ENCODE measurements around the gene FOXP2. TPM values are rescaled to one million over a fixed set of nuclear protein-coding genes. Genes with fewer than 3 reads are reported as not detected.

Gene FOXP2
- total RNA-seq, result 10 to 100 TPM; 11.8 to 25.8 (median 17.2) TPM

DNA sequence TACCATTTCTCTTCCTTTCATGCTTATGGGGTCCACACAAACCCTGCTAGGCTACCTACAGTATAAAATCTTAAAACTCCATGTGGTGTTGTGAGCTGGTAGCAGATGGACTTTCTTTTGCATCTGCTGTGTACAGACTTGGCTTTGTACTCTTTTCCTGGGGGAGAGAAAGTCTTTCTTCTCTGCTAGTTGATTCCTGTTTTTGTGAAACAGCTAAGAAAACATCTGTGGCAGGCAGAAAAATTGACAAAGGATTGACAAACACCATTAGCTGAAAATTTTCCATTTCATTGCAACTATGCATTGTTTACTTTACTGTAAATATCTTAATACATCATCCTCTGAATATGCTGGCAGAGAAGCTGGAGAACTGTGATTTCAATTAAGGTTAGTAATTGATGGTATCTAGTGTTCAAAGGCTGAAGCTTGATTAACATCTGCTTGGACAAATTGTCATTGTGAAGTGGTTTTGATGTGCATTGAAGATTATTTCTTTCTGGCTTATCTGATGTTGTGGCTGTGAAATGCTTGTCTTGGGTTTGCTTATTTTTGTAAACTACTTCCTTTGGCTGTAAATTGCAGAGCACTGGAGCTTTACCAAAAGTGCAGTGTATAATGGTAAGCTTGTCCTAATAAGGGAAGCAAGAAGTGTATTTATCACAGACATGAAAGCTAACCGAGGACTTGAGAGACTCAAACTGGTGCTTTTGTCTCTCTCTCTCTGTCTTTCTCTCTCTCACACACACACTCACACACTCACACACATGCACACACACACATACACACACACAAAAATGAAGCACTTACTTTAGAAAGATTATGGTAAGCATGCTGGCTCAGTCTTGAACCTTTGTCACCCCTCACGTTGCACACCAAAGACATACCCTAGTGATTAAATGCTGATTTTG, at the start of gene FOXP2:
TSS of gene FOXP2 (plus strand) at position 660 of the 908 bp plus-strand sequence. CDS start 11,697 bp downstream, outside the sequence.
- DNase-seq (ENCODE audit: low spot score in 2 of 2), result peak in 1 of 2 donors; percentile 17
- 4 to 7% methylated on average over 2 of the region's 2 CpGs for WGBS, 2 donors
- no peaks in the 10 kb centered on the region for H3K36me3 ChIP-seq
- H3K9me3 ChIP-seq, result no peaks in the 10 kb centered on the region
- TF ChIP-seq POLR2A (IDR thresholded peaks at IDR 0.05), result no peak
- no peak for TF ChIP-seq CTCF (IDR thresholded peaks at IDR 0.05)
- peak within 1 kb of the TSS in 1 of 4 donors; percentile 8 for H3K27ac ChIP-seq
- peaks cover 0 to 25% (median 0%) of the 10 kb centered on the region in 4 donors for H3K4me1 ChIP-seq
- peak within 1 kb of the TSS; percentile 6 to 28 (median 24) for H3K4me3 ChIP-seq
- H3K27me3 ChIP-seq, result no peaks in the 10 kb centered on the region

DNA sequence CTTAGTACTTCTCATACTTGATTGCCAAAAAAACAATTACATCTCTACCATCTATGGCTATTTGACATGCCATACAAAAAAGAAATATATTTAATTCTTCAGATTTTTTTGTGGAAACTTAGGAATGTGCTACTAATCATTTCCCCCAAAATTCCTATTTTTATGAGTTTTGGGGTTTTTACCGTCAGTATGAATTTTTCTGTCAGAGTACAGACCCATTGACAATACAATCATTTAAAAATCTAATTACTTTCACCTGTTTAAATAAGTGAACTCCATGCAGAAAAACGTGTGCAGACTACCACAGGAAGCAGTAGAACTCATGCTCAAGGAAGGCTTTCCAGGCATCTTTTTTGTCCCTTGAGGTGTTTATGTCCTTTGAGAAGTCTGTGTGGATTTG, 48.8 kb upstream of the FOXP2 start:
- no peak overlapping the region for H3K27ac ChIP-seq
- 42 to 49% methylated on average over 2 of the region's 2 CpGs for WGBS, 2 donors
- no peaks in the 10 kb centered on the region for H3K27me3 ChIP-seq
- no peak overlapping the region for H3K4me3 ChIP-seq
- no peaks in the 10 kb centered on the region for H3K4me1 ChIP-seq
- no peak for TF ChIP-seq EP300 (IDR thresholded peaks at IDR 0.05)
- TF ChIP-seq POLR2A (IDR thresholded peaks at IDR 0.05), result no peak
- no peak for TF ChIP-seq CTCF (IDR thresholded peaks at IDR 0.05)
- H3K9me3 ChIP-seq, result no peaks in the 10 kb centered on the region
- H3K36me3 ChIP-seq, result no peaks in the 10 kb centered on the region
- DNase-seq (ENCODE audit: low spot score in 2 of 2), result no peak

DNA sequence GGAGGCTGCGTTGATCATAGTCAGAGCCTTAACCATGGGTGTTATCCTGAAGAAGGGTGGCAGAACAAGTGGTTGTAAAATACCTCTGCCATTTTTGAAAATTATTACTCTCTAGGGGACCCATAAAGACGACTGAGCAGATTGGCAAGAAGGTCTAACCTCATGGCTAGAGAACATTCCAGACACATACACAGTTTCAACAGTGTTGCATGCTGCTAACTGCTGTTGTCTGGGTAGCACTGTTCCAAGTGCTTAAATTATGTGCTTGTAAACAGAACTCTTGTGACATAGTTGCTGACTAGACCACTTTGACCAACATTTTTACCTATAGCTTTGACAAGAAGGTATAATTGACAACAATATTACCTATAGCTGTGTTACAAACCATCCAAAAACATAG, 46.1 kb upstream of the FOXP2 start:
- DNase-seq (ENCODE audit: low spot score in 2 of 2), result no peak
- no peaks in the 10 kb centered on the region for H3K27me3 ChIP-seq
- H3K4me3 ChIP-seq, result no peak overlapping the region
- WGBS, 2 donors, result 73 to 76% methylated on average over 2 of the region's 2 CpGs
- H3K9me3 ChIP-seq, result no peaks in the 10 kb centered on the region
- no peaks in the 10 kb centered on the region for H3K4me1 ChIP-seq
- TF ChIP-seq EP300 (IDR thresholded peaks at IDR 0.05), result no peak
- TF ChIP-seq CTCF (IDR thresholded peaks at IDR 0.05), result no peak
- H3K36me3 ChIP-seq, result no peaks in the 10 kb centered on the region
- H3K27ac ChIP-seq, result no peak overlapping the region

DNA sequence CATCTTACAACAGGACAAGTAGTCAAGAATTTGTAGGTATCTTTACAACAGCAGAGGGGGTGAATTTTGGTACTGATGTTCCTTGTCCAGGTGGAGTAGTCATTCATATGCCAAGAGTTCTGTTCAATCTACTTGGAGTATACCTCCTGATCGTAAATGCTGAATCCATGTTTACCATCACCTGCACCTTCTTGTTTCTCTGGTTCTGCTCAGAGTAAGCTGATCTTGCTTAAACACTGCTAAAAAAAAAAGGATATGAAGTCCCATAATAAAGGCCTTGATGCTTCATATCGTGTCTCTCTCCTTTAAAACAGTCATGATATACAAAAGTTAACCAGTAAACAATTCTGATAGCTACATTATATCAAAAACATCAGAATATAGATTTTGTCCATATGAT, 45.3 kb upstream of the FOXP2 start:
- no peaks in the 10 kb centered on the region for H3K27me3 ChIP-seq
- no peak overlapping the region for H3K27ac ChIP-seq
- no peak for DNase-seq (ENCODE audit: low spot score in 2 of 2)
- WGBS, 2 donors, result 91 to 92% methylated on average over 2 of the region's 2 CpGs
- TF ChIP-seq CTCF (IDR thresholded peaks at IDR 0.05) (no peak), EP300 (IDR thresholded peaks at IDR 0.05) (no peak), POLR2A (IDR thresholded peaks at IDR 0.05) (no peak)
- no peak overlapping the region for H3K4me3 ChIP-seq
- H3K36me3 ChIP-seq, result no peaks in the 10 kb centered on the region
- no peaks in the 10 kb centered on the region for H3K9me3 ChIP-seq
- H3K4me1 ChIP-seq, result no peaks in the 10 kb centered on the region

- 81 to 84% methylated on average over 5 of the region's 5 CpGs for WGBS, 2 donors
Measured at GRCh38 chr7:114372619-114373018, 42.0 kb upstream of the FOXP2 start.

More at GRCh38 chr7:114372619-114373018, 42.0 kb upstream of the FOXP2 start:
- DNase-seq (ENCODE audit: low spot score in 2 of 2), result no peak
- TF ChIP-seq POLR2A (IDR thresholded peaks at IDR 0.05) (no peak), CTCF (IDR thresholded peaks at IDR 0.05) (no peak), EP300 (IDR thresholded peaks at IDR 0.05) (no peak)
- H3K27me3 ChIP-seq, result no peaks in the 10 kb centered on the region
- no peaks in the 10 kb centered on the region for H3K36me3 ChIP-seq
- H3K27ac ChIP-seq, result no peak overlapping the region
- no peaks in the 10 kb centered on the region for H3K9me3 ChIP-seq
- no peak overlapping the region for H3K4me3 ChIP-seq
- no peaks in the 10 kb centered on the region for H3K4me1 ChIP-seq
